ENCODE data around the gene ISLR2. TPM values are rescaled to one million over a fixed set of nuclear protein-coding genes. Genes with fewer than 3 reads are reported as not detected.

ISLR2 gene
- total RNA-seq, 4 donors from 2014 or later = 0.66 to 1.5 (median 0.98) TPM; not detected in 1

GRCh38 chr15:74131628-74132413 lies 1.4 kb downstream of the ISLR2 start:
- peaks cover 0 to 69% (median 38%) of the 10 kb centered on the region in 4 donors for H3K4me1 ChIP-seq

GRCh38 chr15:74132681-74133651 lies 2.6 kb downstream of the ISLR2 start:
- no peak overlapping the region for H3K4me3 ChIP-seq
- peaks cover 0 to 8% (median 0%) of the 10 kb centered on the region in 3 donors for H3K36me3 ChIP-seq
- peaks cover 0 to 66% (median 38%) of the 10 kb centered on the region in 4 donors for H3K4me1 ChIP-seq
- WGBS, 2 donors = 45 to 51% methylated on average over 49 to 68 of the region's 90 CpGs
- no peak for DNase-seq (ENCODE audit: low spot score in 2 of 2)
- H3K27ac ChIP-seq = no peak overlapping the region
- no peak for TF ChIP-seq CTCF (IDR thresholded peaks at IDR 0.05)
- no peak for TF ChIP-seq EP300 (IDR thresholded peaks at IDR 0.05)
- no peak for TF ChIP-seq POLR2A (IDR thresholded peaks at IDR 0.05)
- peaks cover 0 to 19% (median 0%) of the 10 kb centered on the region in 4 donors for H3K9me3 ChIP-seq
- H3K27me3 ChIP-seq = peaks cover 0 to 100% of the 10 kb centered on the region in 2 donors

More at GRCh38 chr15:74131628-74132413, 1.4 kb downstream of the ISLR2 start:
- no peak for DNase-seq (ENCODE audit: low spot score in 2 of 2)
- WGBS, 2 donors = 44 to 47% methylated on average over 17 to 20 of the region's 20 CpGs
- peaks cover 0 to 8% (median 0%) of the 10 kb centered on the region in 3 donors for H3K36me3 ChIP-seq
- H3K27ac ChIP-seq = no peak overlapping the region
- TF ChIP-seq EP300 (IDR thresholded peaks at IDR 0.05) = no peak
- TF ChIP-seq CTCF (IDR thresholded peaks at IDR 0.05) = no peak
- TF ChIP-seq POLR2A (IDR thresholded peaks at IDR 0.05) = no peak
- peaks cover 0 to 99% of the 10 kb centered on the region in 2 donors for H3K27me3 ChIP-seq
- no peak overlapping the region for H3K4me3 ChIP-seq
- H3K9me3 ChIP-seq = peaks cover 0 to 19% (median 0%) of the 10 kb centered on the region in 4 donors

GRCh38 chr15:74133694-74134386 lies 3.5 kb downstream of the ISLR2 start:
- Histone ChIP-seq H3K36me3 (peaks cover 0 to 8% (median 0%) of the 10 kb centered on the region in 3 donors), H3K4me3 (no peak overlapping the region), H3K27ac (no peak overlapping the region), H3K27me3 (peaks cover 0 to 100% of the 10 kb centered on the region in 2 donors), H3K4me1 (peaks cover 0 to 57% (median 30%) of the 10 kb centered on the region in 4 donors), H3K9me3 (peaks cover 0 to 19% (median 0%) of the 10 kb centered on the region in 4 donors)
- DNase-seq (ENCODE audit: low spot score in 2 of 2) = no peak
- WGBS, 2 donors = 32 to 54% methylated on average over 30 to 57 of the region's 71 CpGs
- TF ChIP-seq EP300 (IDR thresholded peaks at IDR 0.05) = no peak
- no peak for TF ChIP-seq POLR2A (IDR thresholded peaks at IDR 0.05)
- no peak for TF ChIP-seq CTCF (IDR thresholded peaks at IDR 0.05)

- 48 to 56% methylated on average over 29 to 53 of the region's 53 CpGs for WGBS, 2 donors
- peaks cover 0 to 100% of the 10 kb centered on the region in 2 donors for H3K27me3 ChIP-seq
- TF ChIP-seq POLR2A (IDR thresholded peaks at IDR 0.05) (no peak), EP300 (IDR thresholded peaks at IDR 0.05) (no peak), CTCF (IDR thresholded peaks at IDR 0.05) (peak in 2 of 5 experiments; percentile 29 to 32)
- H3K4me1 ChIP-seq = peaks cover 0 to 50% (median 25%) of the 10 kb centered on the region in 4 donors
- DNase-seq (ENCODE audit: low spot score in 2 of 2) = no peak
- H3K9me3 ChIP-seq = peaks cover 0 to 19% (median 0%) of the 10 kb centered on the region in 4 donors
- H3K27ac ChIP-seq = no peak overlapping the region
- H3K4me3 ChIP-seq = no peak overlapping the region
- H3K36me3 ChIP-seq = peaks cover 0 to 8% (median 0%) of the 10 kb centered on the region in 3 donors
Measured at GRCh38 chr15:74134387-74135027, 4.1 kb downstream of the ISLR2 start.
